DMS114 treated with DMSO at 0.1 percent for 48 hours (cell line): Measurements from ENCODE around the gene SLC38A10.
"Not testable (repeated sequence)": the region's sequence is repeated elsewhere in the genome, so short reads cannot be mapped to it uniquely, and the experiment has no call there.

Experiments used
- DNase-seq: peaks from one replicate; lab custom pipeline; 2025; ENCODE audit not compliant: unreplicated experiment; lab: John Stamatoyannopoulos, UW

SLC38A10 gene

DNA sequence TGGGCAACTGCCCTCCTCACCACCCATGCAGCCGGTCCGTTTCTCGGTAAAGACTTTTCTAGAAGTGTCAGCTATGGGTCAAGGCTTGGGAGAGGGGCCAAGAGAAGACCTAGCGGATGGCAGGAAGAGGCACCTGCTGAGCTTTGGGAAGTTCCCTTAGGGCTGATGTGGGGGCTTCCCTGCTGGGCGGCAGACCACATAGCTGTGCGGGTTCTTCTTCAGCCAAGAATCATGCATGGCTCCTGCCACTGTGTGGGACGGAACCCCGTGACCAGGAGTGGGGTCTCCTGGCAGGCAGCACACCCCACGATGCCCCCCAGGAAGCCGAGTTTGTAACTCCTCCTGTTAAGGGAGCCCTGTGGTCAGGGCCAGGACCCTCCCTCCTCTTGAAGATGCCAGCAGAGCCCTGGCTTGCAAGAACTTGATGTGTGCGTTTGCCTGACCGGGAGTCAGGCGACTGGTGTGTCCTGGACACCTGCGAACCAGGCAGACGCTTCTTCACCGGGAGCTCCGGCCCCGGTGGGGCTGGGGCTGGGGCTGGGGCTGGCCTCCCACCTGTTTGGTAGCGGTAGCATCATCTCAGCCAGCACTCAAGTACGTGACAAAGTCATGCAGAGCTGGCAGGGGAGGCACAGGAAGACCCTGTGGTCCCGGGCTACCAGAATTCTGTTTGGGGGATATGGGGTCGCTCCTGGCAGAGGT, 17.7 kb upstream of the SLC38A10 start:
- DNase-seq = no peak

DNA sequence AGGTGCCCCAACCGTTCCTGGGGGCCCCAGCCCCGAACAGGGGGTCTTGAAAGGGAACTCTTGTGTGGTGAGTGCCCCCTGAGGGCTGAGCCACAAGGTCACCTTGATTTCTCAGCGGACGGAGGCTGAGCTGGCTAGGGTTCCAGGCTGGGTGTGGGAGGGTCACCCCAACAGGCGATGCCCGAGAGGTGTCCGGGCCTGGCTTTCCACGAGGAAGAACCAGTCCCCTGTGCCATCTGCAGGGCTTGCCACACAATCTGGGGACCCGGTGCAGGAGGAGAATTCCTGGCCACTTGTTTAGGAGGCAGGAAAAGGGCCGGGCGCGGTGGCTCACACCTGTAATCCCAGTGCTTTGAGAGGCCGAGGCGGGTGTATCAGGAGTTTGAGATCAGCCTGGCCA, 16.8 kb upstream of the SLC38A10 start:
- no peak for DNase-seq

DNA sequence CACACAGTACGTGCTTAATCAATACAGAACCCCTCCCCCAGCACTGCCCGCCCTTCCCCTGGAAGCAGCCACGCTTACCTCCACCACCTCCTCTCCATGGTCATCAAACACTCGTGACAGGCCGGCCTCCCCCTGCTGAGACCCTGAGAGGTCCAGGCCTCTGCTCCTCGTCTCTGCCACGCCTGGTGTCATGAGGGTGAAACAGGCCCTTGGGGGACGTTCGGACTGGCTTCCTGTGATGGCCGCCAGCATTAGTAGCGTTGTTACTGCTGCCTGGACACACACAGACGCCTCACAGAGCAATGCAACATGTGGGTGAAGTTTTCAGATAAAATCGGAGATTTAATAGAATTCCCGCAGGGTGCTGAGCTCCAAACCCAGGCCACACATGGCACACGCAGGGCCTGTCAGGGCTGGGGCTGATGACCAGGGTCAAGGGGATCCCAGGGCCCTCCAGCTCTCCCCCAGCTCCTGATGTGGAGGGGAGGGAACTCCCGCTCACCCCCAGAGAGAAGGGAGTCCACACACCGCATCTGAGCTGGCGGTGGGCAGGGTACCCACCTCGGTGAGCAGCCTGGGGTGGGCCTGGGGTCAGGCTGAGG, 15.9 kb upstream of the SLC38A10 start:
- no peak for DNase-seq

DNA sequence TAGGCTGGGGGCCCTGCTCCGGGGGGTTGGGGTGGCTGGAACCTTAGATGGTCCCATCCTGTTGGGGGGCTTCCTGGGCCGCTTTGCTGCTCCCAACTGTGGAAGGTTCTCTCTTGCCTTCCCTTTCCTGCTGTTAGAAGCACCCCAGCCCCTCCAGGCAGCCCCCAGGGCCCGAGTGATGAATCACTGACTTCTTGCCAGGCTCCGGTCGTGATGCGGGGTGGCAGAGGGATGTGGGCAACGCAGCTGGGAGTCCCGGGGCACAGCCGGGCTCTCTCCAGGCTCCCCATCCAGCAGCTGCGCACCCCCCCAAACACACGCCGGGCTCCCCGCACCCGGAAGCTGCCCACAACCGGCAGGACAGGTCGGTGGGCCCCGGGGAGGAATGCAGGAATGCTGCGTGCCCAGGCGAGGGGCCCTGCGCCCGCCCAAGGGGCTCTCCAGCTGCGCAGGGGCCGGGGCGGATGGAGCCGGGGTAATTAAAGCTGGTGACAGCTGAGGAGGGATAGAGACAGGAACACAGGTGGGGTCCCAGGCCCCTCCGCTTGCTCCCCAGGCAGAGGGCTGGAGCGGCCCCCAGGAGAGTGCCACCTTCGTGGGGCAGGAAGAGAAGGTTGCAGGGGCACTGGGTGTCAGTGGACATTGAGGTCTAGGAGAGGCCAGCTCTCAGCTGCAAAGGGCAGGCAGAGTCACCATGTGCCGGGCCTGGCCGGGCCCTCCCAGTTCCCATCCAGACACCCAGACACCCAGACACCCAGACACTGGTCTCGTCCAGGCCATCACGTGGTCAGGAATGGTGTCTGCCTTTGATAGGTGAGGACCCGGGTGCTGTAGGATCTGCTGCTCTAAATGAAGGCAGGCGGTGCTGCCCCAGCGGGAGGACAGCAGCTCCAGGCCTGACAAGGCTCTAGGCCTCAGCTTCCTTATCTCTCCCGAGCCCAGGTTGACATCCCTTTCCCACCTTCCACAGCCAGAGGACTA, 15.0 kb upstream of the SLC38A10 start:
- DNase-seq = no peak

DNA sequence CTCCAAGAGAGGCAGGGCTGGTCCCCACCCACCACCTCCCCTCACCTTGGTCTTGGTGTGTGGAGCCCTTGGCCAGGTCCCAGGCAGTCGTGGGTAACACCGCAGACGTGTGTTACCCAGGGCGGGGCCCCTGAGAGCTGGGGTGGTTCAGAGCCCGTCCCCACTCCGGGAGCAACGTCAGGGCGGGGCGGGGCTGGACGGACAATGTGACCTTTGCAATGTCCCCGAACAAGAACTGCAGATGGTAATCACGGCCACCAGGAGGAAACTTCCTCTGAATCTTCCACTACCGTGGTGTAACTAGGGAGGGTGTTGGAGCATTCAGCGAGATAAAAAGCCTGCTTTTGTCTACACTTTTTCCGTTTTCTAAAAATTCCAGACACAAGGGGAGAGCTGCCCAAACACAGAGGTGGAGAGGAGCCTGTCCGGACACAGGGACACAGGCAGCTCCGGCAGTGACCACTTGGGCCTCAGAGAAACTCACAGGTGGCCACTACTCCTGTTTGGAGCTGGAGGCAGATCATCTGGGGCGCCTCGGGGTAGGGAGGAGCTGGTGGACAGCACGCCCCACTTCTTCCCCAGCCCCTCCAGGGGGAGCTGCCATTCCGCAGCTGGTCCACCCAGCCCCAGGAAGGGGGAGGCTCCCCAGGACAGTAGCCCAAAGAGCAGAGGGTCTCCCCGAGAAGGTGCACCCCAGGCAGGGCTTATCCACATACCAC, 14.2 kb upstream of the SLC38A10 start:
- DNase-seq = peak; percentile 24

DNA sequence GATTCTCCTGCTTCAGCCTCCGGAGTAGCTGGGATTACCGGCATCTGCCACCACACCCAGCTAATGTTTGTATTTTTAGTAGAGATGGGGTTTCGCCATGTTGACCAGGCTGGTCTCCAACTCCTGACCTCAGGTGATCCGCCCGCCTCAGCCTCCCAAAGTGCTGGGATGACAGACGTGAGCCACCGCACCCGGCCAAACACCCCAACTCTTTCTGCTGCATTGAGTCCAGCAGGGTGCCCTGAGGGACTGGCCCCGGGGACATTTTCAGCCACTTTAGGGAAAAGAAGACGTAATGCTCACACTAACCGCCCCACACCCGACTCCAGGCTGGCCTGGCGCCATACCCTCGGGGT, 13.7 kb upstream of the SLC38A10 start:
- not testable (repeated sequence) for DNase-seq

DNA sequence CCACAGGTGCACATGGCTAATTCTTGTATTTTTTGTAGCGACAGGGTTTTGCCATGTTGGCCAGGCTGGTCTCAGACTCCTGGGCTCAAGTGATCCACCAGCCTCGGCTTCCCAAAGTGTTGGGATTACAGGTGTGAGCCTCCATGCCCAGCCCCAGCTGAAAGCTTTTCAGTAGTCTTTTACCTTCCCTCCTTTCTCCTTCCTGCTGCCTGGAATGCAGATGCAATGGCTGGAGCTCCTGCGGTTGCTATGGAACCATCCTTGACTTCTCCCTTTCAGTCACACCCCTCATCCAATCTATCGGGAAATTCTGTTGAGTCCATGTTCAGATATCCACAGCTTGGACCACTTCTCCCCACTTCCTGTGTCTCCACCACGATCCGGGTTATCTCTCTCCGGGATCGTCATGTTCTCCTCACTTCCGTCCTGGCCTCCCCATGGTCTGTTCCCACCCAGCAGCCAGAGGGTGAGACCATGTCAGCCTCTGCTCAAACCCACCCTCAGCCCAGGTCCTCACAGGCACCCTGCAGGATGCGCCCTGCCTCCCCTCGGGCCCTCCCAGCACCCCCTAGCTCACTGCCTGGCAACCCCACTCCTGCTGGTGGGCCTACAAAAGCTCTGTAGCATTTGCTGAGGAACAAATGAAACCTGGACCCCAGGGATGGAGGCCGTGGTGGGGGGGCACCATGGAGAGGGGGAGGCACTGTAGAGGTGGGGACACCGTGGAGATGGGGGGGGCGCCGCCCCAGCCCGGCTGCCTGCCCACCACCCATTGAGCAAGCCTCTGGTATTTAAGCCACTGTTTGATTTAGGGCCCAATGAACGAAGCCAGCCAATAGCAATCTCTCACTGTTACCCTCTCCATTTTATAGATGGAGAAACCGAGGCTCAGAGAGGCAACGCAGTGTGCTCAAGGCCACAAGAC, 12.8 kb upstream of the SLC38A10 start:
- no peak for DNase-seq

DNA sequence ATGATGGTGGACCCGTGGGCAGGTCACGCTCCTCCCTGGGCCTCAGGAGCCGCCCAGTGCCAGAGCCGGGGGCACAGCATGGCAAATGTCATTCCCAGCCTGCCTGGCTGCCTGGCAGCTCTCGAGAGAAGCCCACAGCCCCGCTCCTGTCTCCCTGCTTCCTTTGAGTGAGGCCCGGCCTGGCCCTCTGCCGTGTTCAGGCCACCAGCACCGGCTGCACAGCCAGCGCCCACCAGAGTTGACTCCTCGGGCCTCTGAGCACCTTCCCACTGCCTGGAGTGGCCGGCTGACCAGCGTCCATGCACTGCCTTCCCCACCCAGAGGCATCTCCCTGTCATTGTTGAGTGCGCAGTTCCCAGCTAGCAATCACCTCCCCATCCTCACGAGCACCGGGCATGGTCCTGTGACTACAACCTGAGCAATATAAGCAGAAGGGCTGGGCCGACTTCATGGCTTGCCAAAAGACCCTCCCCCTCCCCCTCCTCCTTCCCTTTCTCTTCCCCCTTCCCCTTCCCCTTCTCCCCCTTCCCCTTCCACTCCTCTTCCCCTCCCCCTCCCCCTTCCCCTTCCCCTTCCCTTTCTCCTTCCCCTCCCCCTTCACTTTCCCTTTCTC, 11.9 kb upstream of the SLC38A10 start:
- DNase-seq = no peak

DNA sequence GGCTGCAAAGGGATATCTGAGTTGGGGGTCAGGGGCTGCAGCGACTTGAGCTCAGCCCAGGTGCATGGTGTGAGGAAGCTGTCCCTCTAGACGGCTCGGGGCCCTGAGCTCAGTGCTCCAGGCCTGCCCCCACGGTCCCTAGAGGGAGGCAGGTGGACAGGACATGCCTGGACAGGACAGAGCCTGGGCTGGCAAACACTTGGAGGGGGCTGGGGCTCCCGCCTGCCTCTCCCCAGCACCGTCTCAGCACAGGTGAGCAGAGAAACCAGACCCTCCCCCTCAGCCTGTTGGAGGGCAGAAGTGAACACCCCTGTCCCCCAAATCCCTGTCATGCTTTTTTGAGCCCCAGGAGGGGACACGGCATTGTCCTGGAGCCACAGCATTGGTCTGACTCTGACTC, 11.4 kb upstream of the SLC38A10 start:
- no peak for DNase-seq

DNA sequence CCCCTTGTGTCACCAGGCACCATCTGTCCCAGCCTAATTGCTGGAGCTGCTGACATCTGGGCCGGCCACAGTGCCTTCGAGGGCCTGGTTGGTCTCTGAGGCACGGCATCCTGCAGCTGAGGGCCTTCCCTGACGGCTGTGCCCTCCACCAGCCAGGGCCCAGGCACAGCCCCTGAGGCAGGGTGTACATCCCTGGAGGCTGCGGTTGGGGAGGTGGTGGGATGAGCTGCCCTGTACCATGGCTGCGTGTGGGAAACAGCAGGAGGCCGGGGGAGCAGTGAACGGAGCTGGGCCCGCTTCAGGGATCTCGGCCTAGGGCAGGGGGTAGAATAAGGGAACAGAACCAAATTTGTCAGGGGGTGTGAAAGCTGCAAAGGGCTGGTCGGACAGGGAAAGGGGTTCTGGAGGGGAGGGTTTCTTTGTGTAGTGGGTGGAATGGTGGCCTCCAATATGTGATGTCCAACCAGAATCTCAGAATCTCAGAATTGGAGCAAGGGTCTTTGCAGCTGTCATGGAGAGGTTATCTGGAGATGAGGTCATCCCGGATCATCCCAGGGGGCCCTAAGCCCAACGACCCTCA, 10.0 kb upstream of the SLC38A10 start:
- DNase-seq = no peak

DNA sequence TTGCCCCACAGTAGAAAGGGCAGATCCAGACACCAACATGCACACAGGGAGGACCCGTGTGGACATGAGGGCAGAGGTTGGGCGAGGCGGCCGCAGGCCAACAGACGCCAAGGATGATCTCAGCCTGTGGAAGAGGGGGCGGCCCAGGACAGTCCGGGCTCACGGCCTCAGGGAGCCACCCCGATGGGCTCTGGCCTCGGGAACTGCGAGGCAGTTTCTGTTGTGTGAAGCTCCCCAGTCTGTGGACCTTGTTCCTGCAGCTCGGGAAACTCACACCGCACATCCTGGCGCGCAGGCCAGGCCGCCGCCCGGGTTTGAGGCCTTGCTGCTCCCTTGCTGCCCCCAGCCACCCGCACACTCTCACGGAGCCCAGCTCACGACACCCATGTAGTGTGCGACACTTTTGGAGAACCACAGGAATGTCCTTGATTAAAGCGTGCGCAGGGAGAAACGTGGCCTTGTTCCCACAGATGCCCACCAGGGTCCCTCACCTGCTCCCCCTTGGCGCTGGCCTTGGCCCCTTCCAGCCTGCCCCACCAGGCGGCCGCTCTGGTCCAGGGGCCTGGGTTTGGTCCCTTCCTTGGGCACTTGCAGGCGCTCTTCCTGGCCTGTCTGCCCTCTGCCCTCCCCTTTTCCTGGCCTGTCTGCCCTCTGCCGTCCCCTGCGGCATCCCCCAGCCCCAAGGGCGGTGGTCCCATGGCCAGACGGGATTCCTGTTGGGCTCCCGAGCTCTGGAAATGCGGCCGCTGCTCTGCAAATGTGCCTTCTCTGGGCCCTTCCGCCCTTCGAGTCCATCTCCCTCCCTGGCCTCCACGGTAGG, 9.3 kb upstream of the SLC38A10 start:
- no peak for DNase-seq

DNA sequence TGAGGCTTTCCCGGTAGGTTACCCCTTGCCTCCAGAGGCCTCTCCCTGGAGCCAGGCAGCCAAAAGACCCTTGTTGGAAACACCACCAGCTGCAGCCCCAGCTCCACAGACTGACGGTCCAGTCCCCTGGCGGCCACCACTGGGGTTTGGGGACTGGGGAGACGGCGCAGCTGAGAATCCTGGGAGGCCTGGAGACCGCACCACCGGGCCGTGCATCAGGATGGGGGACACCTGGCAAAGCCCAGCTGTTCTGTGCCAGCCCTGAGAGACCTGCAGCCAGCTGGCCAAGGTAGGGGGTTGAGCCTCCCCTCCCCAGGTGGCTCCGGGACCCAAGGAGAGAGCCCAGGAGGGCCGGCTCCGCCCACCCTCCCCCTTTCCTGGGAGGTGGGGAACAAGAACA, 8.3 kb upstream of the SLC38A10 start:
- no peak for DNase-seq

DNA sequence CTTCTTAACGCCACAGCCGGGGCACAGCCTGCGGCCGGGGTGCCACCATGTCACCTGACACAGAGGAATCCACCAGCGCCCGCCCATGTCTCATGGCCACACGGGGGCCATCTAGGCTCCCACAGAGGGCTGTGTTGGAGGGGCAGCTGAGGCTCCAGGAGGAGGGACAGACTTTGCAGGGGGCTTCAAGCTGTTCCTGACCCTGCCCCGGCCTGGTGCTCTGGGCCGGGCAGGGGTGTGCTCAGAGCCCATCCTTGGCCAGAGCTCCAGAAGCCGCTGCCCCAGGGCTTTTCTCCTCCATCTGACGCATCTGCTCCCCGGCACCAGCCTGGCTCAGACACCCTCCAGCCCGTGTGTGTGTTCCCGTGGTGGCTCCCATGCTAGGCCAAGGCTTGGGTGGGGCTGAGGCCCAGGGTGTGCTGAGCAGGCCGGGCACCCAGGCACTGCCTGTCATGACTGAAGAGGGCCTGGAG, 7.8 kb upstream of the SLC38A10 start:
- DNase-seq = no peak

DNA sequence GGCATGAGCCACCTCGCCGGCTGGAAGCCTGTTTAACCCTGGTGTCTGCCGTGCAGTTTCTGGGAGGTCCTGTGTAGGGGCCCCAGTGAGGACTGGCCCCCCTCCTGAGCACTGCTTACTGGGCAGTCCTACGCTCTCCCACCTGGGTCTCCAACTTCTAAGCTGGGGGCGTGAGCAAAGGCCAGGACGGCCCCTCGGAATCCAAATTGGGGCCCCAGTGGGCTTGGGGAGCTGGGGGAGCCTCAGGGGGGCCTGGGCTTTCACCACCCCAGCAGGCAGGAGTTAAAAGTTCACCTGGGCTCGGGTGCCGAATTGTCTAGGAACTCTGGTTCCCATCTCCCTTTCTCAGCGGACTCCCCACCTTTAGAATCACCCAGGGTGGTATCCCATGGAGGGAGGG, 7.2 kb upstream of the SLC38A10 start:
- DNase-seq = no peak

DNA sequence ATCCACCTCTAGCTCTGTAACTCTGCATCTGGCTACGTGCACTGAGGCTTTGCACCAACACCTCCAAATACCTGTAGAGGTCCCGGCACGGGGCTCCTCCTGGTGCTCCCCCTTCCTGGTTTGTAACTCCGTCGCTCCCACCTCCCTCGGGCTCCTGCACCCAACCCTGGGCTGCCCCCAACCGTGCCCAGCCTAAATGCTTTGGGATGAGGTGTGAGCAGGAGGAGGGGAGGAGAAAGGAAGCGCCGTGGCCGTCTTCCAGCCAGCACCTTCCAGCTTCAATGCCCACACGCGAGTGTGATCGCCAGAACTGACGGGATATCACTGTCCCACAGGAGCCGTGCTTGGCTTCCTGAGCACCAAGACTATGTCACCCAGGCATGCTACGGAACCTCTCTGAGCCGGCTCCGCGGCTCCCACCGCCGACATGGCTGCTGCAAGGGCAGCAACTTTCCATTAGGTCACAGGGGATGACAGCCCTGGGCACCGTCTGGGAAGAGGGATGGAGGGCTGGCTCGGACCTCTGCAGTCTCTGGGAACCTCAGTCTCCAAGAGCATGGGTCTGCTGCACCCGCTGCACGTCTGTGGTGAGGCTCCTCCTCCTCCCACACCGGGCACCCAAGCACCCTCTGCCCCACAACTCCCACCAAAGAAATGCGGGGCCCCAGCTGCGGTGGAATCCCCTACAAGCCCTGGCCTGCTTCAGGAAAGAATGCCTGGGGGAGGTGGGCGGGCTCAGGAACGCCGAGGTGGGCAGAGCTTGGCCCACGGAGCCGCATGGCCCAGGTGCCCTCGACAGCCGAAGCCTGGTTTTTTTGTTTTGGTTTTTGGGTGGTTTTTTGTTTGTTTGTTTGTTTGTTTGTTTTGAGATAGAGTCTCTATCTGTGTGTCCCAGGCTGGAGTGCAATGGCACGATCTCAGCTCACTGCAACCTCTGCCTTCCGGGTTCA, 6.4 kb upstream of the SLC38A10 start:
- no peak for DNase-seq

DNA sequence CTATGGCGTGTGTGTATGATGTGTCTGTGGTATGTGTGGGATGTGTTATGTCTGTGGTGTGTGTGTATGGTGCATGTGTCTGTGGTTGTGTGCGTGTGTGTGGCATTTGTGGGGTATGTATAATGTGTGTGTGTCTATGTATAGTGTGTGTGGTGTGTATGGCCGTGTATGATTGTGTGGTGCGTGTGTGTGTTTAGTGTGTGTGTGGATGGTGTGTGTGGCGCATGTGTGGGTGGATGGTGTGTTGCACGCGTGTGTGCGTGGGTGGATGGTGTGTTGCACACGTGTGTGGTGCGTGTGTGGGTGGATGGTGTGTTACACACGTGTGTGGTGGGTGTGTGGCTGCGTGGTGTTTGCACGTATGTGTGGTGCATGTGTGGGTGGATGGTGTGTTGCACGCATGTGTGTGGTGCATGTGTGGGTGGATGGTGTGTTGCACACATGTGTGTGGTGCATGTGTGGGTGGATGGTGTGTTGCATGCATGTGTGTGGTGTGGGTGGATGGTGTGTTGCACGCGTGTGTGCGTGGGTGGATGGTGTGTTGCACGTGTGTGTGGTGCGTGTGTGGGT, 5.6 kb upstream of the SLC38A10 start:
- no peak for DNase-seq
